Thyroid gland (tissue), 4 donors: Measurements from ENCODE around the gene PADI1. TPM values are rescaled to one million over a fixed set of nuclear protein-coding genes. Genes with fewer than 3 reads are reported as not detected.

Experiments
- DNase-seq, 2 donors: peaks; one replicate each; pipeline ENCODE4 v3.0.0-alpha.2; 2019
- H3K27ac ChIP-seq, 3 donors: fragments of 200-600 bp; sonication (generic); 1 replicate in 2 of 3; 2 replicates in 1 of 3; pipeline ENCODE4 v1.5.1; 2016 to 2019; ENCODE audit warnings: mild to moderate bottlenecking in 1 of 3, moderate library complexity in 1 of 3
- H3K27me3 ChIP-seq: fragments of 200-600 bp; sonication (generic); one replicate; pipeline ENCODE4 v1.5.1; 2019
- H3K36me3 ChIP-seq, 2 donors: fragments of 200-600 bp; sonication (generic); one replicate each; pipeline ENCODE4 v1.5.1; 2016 to 2019
- H3K4me1 ChIP-seq, 2 donors: fragments of 200-600 bp; sonication (generic); one replicate each; pipeline ENCODE4 v1.5.1; 2017 to 2019
- H3K4me3 ChIP-seq, 3 donors: fragments of 200-600 bp; sonication (generic); replicated peaks in 1 of 3; 1 replicate in 2 of 3; 2 replicates in 1 of 3; pipeline ENCODE4 v1.5.1; 2016; ENCODE audit warnings: mild to moderate bottlenecking in 1 of 3
- H3K9me3 ChIP-seq: fragments of 200-600 bp; sonication (generic); one replicate; pipeline ENCODE4 v1.5.1; 2017
- CTCF ChIP-seq, 6 experiments: fragments of 200-600 bp in 3 of 6; fragments of 450-650 bp in 3 of 6; sonication (generic) in 3 of 6; IDR thresholded peaks; one replicate each; pipeline ENCODE4 v1.5.1; 2016 to 2019; ENCODE audit warnings: antibody characterized with exemption in 6 of 6, mild to moderate bottlenecking in 2 of 6, inconsistent platforms in 1 of 6, moderate library complexity in 1 of 6
- POLR2A ChIP-seq, 2 donors: fragments of 450-650 bp; IDR thresholded peaks; one replicate each; pipeline ENCODE4 v1.6.1; 2017; ENCODE audit warnings: antibody characterized with exemption in 2 of 2, mild to moderate bottlenecking in 2 of 2, moderate library complexity in 1 of 2
- WGBS, 2 donors: methylation state at CpG; one replicate each; pipeline ENCODE4 v1.1.5; 2017; 5-methylcytosine and 5-hydroxymethylcytosine counted together
- intact Hi-C: fragments of 100-400 bp; cut with DNase I; formaldehyde crosslinking; loops from one replicate; pipeline ENCODE4 v1.15.1; 2023
- total RNA-seq, 4 donors: library from RNA; depleted of rRNA; stranded (reverse); fragments of >200 nt; gene quantifications; one replicate each; pipeline ENCODE4 v1.2.3, GENCODE V29; 2016

The PADI1 gene
- total RNA-seq, 4 donors from 2014 or later = not detected

DNA sequence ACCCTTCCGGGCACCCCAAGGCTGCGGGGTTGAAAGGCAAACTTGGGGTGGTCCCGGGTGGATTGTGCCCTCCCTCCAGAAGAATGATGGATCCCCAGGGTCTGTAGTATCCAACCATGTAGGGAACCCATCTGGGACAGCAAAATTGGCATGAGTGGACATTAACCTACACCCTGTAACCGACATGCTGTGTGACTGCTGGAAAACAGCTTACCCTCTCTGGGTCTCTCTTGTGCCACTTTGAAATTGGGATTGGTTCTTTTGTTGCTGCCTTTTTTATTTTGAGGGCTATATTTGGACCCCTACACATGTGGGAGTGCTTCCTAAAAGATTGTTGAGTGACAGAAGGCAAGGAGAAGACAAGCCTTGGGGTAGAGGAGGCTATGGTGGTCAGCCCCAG, 19.5 kb downstream of the PADI1 start:
- 90 to 98% methylated on average over 4 of the region's 4 CpGs for WGBS, 2 donors
- Histone ChIP-seq H3K27me3 (no peaks in the 10 kb centered on the region), H3K36me3 (no peaks in the 10 kb centered on the region), H3K9me3 (no peaks in the 10 kb centered on the region), H3K4me3 (no peak overlapping the region), H3K27ac (no peak overlapping the region), H3K4me1 (peaks cover 4 to 25% of the 10 kb centered on the region in 2 donors)
- no peak for DNase-seq
- intact Hi-C loops = no loop called here
- TF ChIP-seq CTCF (IDR thresholded peaks at IDR 0.05) (no peak), POLR2A (IDR thresholded peaks at IDR 0.05) (no peak)

DNA sequence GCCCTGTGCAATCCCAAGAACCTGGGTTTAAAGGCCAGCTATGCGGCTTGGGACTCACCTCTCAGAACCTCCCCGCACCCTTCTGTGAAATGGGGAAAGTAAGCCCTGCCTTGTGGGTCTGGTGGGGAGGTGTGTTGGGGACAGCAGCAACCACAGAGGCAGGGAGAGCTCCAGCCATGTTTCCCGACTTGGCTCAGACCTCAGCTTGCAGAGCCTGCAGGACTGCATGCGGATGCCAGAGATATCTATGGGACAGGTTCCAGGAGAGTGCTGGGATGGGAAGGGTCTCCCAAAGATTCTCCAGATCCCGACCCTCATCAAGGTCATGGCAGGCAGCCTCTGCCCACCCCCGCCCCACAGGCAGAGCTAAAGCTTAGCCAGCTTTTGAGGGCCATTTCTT, 20.2 kb downstream of the PADI1 start:
- Histone ChIP-seq H3K4me3 (no peak overlapping the region), H3K4me1 (peaks cover 4 to 27% of the 10 kb centered on the region in 2 donors)
- TF ChIP-seq POLR2A (IDR thresholded peaks at IDR 0.05) = no peak
- TF ChIP-seq CTCF (IDR thresholded peaks at IDR 0.05) = no peak

GRCh38 chr1:17227358-17227915, 22.5 kb downstream of the PADI1 start:
- peak; percentile 69 to 78 for DNase-seq
- Histone ChIP-seq H3K4me1 (peaks cover 4 to 27% of the 10 kb centered on the region in 2 donors), H3K4me3 (no peak overlapping the region), H3K27me3 (no peaks in the 10 kb centered on the region), H3K36me3 (no peaks in the 10 kb centered on the region), H3K27ac (peak overlapping the region; percentile 2 to 70 (median 10)), H3K9me3 (no peaks in the 10 kb centered on the region)
- intact Hi-C loops = no loop called here
- 26 to 28% methylated on average over 7 of the region's 7 CpGs for WGBS, 2 donors
- TF ChIP-seq POLR2A (IDR thresholded peaks at IDR 0.05) (no peak), CTCF (IDR thresholded peaks at IDR 0.05) (no peak)

More for the DNA sequence above, 20.2 kb downstream of the PADI1 start:
- 64 to 82% methylated on average over 5 of the region's 6 CpGs for WGBS, 2 donors
- Histone ChIP-seq H3K27me3 (no peaks in the 10 kb centered on the region), H3K9me3 (no peaks in the 10 kb centered on the region), H3K36me3 (no peaks in the 10 kb centered on the region), H3K27ac (no peak overlapping the region)
- intact Hi-C loops = no loop called here
- DNase-seq = no peak

GRCh38 chr1:17228619-17229018, 23.7 kb downstream of the PADI1 start:
- WGBS, 2 donors = 82 to 96% methylated on average over 5 to 8 of the region's 8 CpGs
- no peaks in the 10 kb centered on the region for H3K36me3 ChIP-seq
- H3K4me1 ChIP-seq = peaks cover 4 to 31% of the 10 kb centered on the region in 2 donors
- no peak overlapping the region for H3K27ac ChIP-seq
- no peaks in the 10 kb centered on the region for H3K27me3 ChIP-seq
- TF ChIP-seq POLR2A (IDR thresholded peaks at IDR 0.05) (no peak), CTCF (IDR thresholded peaks at IDR 0.05) (no peak)
- intact Hi-C loops = no loop called here
- no peak overlapping the region for H3K4me3 ChIP-seq
- no peaks in the 10 kb centered on the region for H3K9me3 ChIP-seq
- DNase-seq = no peak

DNA sequence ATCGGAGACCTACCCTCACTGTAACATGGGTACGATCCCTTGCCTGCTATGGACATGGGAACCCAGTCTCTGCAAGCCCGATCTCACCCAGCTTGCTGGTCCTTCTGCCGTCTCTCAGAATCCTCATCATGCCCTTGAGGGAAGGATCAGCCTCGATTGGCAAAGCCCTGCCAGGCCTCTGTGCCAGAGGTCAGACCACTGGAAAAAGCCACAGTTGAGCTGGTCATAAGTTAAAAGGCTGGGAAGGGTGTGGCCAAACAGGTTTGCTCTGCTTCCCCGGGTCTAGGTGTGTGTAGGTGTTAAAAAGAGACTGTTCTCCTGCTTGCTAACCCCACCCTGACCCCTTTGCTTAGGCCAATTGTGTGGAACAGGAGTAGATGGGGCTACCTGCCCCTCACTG, 24.5 kb downstream of the PADI1 start:
- TF ChIP-seq POLR2A (IDR thresholded peaks at IDR 0.05) = no peak
- no peak for TF ChIP-seq CTCF (IDR thresholded peaks at IDR 0.05)
- Histone ChIP-seq H3K27ac (no peak overlapping the region), H3K27me3 (no peaks in the 10 kb centered on the region), H3K4me3 (no peak overlapping the region), H3K9me3 (no peaks in the 10 kb centered on the region), H3K4me1 (peaks cover 4 to 34% of the 10 kb centered on the region in 2 donors), H3K36me3 (no peaks in the 10 kb centered on the region)
- 63 to 75% methylated on average over 4 to 5 of the region's 6 CpGs for WGBS, 2 donors
- peak in 1 of 2 donors; percentile 18 for DNase-seq
- intact Hi-C loops = no loop called here
